ENCODE measurements around the gene OSBPL2.

Gene OSBPL2

GRCh38 chr20:62275219-62275618 lies 36.9 kb downstream of the OSBPL2 start:
- ChIA-PET POLR2A (no interaction called here), CTCF (interaction anchor here (1.5 to 1.6 kb wide), 2 partner anchors 107 to 225 kb away, joined by 3 to 4 read pairs; no protein-coding TSS in a partner anchor)
- TF ChIP-seq, protein P1, sequence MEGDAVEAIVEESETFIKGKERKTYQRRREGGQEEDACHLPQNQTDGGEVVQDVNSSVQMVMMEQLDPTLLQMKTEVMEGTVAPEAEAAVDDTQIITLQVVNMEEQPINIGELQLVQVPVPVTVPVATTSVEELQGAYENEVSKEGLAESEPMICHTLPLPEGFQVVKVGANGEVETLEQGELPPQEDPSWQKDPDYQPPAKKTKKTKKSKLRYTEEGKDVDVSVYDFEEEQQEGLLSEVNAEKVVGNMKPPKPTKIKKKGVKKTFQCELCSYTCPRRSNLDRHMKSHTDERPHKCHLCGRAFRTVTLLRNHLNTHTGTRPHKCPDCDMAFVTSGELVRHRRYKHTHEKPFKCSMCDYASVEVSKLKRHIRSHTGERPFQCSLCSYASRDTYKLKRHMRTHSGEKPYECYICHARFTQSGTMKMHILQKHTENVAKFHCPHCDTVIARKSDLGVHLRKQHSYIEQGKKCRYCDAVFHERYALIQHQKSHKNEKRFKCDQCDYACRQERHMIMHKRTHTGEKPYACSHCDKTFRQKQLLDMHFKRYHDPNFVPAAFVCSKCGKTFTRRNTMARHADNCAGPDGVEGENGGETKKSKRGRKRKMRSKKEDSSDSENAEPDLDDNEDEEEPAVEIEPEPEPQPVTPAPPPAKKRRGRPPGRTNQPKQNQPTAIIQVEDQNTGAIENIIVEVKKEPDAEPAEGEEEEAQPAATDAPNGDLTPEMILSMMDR (IDR thresholded peaks at IDR 0.05; ENCODE audit: control extremely low read depth, extremely low read depth, low read depth, missing control alignments): no peak
- DNase-seq (ENCODE audit: extremely low spot score): no peak

GRCh38 chr20:62276439-62276838 lies 38.1 kb downstream of the OSBPL2 start:
- ChIA-PET CTCF (no interaction called here), POLR2A (no interaction called here)
- TF ChIP-seq, protein P1 (IDR thresholded peaks at IDR 0.05; ENCODE audit: control extremely low read depth, extremely low read depth, low read depth, missing control alignments): no peak
- no peak for DNase-seq (ENCODE audit: extremely low spot score)

DNA sequence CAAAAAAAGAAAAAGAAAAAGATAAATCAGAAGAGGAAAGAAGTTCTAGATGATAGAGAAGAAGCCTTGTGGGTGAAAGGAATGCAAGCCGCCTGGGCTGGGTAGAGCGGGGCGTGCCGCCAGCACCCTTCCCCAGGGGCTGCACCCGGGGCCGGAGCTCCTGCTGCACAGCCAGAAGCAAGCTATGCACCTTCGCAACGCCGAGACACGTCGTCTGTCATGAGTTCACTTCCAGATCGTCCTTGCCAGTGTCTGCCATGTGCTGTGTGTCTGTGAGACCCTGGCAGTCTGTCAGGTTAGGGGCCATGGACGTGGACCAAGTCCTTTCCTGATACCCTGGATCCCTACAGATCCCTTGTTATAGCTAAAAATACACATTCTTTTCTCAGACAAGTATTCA lies 38.9 kb downstream of the OSBPL2 start:
- CTCF ChIA-PET: interaction anchor here (0.8 kb wide), 1 partner anchor 24 kb away, joined by 3 read pairs; no protein-coding TSS in a partner anchor
- POLR2A ChIA-PET: no interaction called here
- TF ChIP-seq, protein P1 (IDR thresholded peaks at IDR 0.05; ENCODE audit: control extremely low read depth, extremely low read depth, low read depth, missing control alignments): no peak
- no peak for DNase-seq (ENCODE audit: extremely low spot score)

DNA sequence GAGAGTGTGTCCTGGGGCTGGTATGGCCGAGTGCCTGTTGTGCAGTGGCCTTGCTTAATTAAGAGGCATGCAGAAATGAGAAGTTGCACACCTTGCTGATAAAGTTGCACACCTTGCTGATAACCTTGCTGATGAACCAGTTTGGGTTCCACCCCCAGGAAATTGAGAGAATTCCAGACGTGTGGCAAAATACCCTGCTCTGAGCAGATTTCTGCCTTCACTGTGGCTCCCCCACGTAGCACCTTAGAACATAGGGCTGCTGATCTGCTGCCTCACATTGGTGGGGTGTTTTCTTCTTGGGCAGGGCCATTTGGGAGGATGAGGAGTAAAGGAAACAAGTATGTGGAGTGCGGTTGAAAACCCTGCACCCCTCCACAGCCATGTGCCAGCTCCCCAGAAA lies 42.0 kb downstream of the OSBPL2 start:
- POLR2A ChIA-PET: no interaction called here
- CTCF ChIA-PET: interaction anchor here (1.3 kb wide), 1 partner anchor 21 kb away, joined by 6 read pairs; no protein-coding TSS in a partner anchor
- TF ChIP-seq, protein P1 (IDR thresholded peaks at IDR 0.05; ENCODE audit: control extremely low read depth, extremely low read depth, low read depth, missing control alignments): no peak
- DNase-seq (ENCODE audit: extremely low spot score): no peak

- DNase-seq (ENCODE audit: extremely low spot score): no peak
- TF ChIP-seq, protein P1 (IDR thresholded peaks at IDR 0.05; ENCODE audit: control extremely low read depth, extremely low read depth, low read depth, missing control alignments): no peak
- POLR2A ChIA-PET: no interaction called here
- CTCF ChIA-PET: interaction anchor here (1.3 kb wide), 1 partner anchor 20 kb away, joined by 6 read pairs; no protein-coding TSS in a partner anchor
Measured at GRCh38 chr20:62281161-62281933, 43.0 kb downstream of the OSBPL2 start.

- TF ChIP-seq, protein P1 (IDR thresholded peaks at IDR 0.05; ENCODE audit: control extremely low read depth, extremely low read depth, low read depth, missing control alignments): no peak
- CTCF ChIA-PET: no interaction called here
- POLR2A ChIA-PET: no interaction called here
- no peak for DNase-seq (ENCODE audit: extremely low spot score)
Measured at GRCh38 chr20:62282103-62282502, 43.8 kb downstream of the OSBPL2 start.

Data from GM10248 (cell line).